GM23338 (cell line): ENCODE data around the gene PDLIM5. TPM values are rescaled to one million over a fixed set of nuclear protein-coding genes. Genes with fewer than 3 reads are reported as not detected.

ENCODE experiments used
- ATAC-seq: fragments of 200-7000 bp; cut with Tn5 transposase; 3 replicates; pipeline ENCODE4 v1.9.1; 2020
- DNase-seq: peaks from one replicate; pipeline ENCODE4 v3.0.0-alpha.2; 2015; ENCODE audit warnings: low spot score
- H2AFZ ChIP-seq: fragments of 200-600 bp; sonication (generic); 2 replicates; pipeline ENCODE4 v1.8.0; 2016; ENCODE audit warnings: antibody characterized with exemption, mild to moderate bottlenecking, moderate library complexity
- H3F3A ChIP-seq: fragments of 200-600 bp; sonication (generic); replicated peaks from 2 replicates; pipeline ENCODE4 v1.8.0; 2017; ENCODE audit warnings: antibody characterized with exemption, mixed run types, low read depth
- H3K27ac ChIP-seq: fragments of 200-600 bp; sonication (generic); 2 replicates; pipeline ENCODE4 v1.6.1; 2016; ENCODE audit warnings: low read depth
- H3K27me3 ChIP-seq: fragments of 200-600 bp; sonication (generic); 2 replicates; pipeline ENCODE4 v1.8.0; 2016; ENCODE audit warnings: mild to moderate bottlenecking, mixed run types, moderate library complexity; ENCODE audit not compliant: insufficient read depth
- H3K36me3 ChIP-seq: fragments of 200-600 bp; sonication (generic); 2 replicates; pipeline ENCODE4 v1.8.0; 2016; ENCODE audit warnings: mild to moderate bottlenecking; ENCODE audit not compliant: insufficient read depth
- H3K4me1 ChIP-seq: fragments of 200-600 bp; sonication (generic); 2 replicates; pipeline ENCODE4 v1.8.0; 2016; ENCODE audit warnings: mild to moderate bottlenecking, moderate library complexity; ENCODE audit not compliant: insufficient read depth
- H3K4me2 ChIP-seq: fragments of 200-600 bp; sonication (generic); 2 replicates; pipeline ENCODE4 v1.7.1; 2017; ENCODE audit warnings: mixed run types
- H3K4me3 ChIP-seq: fragments of 200-600 bp; sonication (generic); 2 replicates; pipeline ENCODE4 v1.6.1; 2016; ENCODE audit warnings: mixed run types
- H3K79me2 ChIP-seq: fragments of 200-600 bp; sonication (generic); replicated peaks from 2 replicates; pipeline ENCODE4 v1.8.0; 2017; ENCODE audit warnings: mild to moderate bottlenecking; ENCODE audit not compliant: insufficient read depth
- H3K9me2 ChIP-seq: fragments of 200-600 bp; sonication (generic); 2 replicates; pipeline ENCODE4 v1.8.0; 2017; ENCODE audit not compliant: insufficient read depth
- H4K20me1 ChIP-seq: fragments of 200-600 bp; sonication (generic); replicated peaks from 2 replicates; pipeline ENCODE4 v1.8.0; 2017; ENCODE audit warnings: mild to moderate bottlenecking; ENCODE audit not compliant: insufficient read depth
- H3K27ac Mint-ChIP-seq: 2 replicates; pipeline ENCODE4 v1.8.0; 2020; ENCODE audit warnings: inconsistent platforms, mild to moderate bottlenecking, moderate library complexity, mixed read lengths
- H3K27me3 Mint-ChIP-seq: 3 replicates; pipeline ENCODE4 v1.8.0; 2022; ENCODE audit warnings: low read depth, mild to moderate bottlenecking, moderate library complexity, mixed read lengths, inconsistent platforms; ENCODE audit not compliant: insufficient read depth, poor library complexity
- H3K36me3 Mint-ChIP-seq: 3 replicates; pipeline ENCODE4 v1.8.0; 2021; ENCODE audit warnings: low read depth, mild to moderate bottlenecking, inconsistent platforms, moderate library complexity, mixed read lengths
- H3K4me1 Mint-ChIP-seq: 3 replicates; pipeline ENCODE4 v1.8.0; 2020; ENCODE audit warnings: mild to moderate bottlenecking, inconsistent platforms, mixed read lengths
- H3K4me3 Mint-ChIP-seq: 3 replicates; pipeline ENCODE4 v1.8.0; 2021; ENCODE audit warnings: moderate library complexity, mild to moderate bottlenecking, inconsistent platforms, mixed read lengths
- H3K9me3 Mint-ChIP-seq: 3 replicates; pipeline ENCODE4 v1.8.0; 2020; ENCODE audit warnings: moderate library complexity, mild to moderate bottlenecking, inconsistent platforms, mixed read lengths
- CREB1 ChIP-seq: fragments of 250-450 bp; sonication (Bioruptor Pico); IDR thresholded peaks from 2 replicates; pipeline ENCODE4 v1.5.0; 2020; ENCODE audit warnings: low read depth, mild to moderate bottlenecking, moderate library complexity
- CTCF ChIP-seq, 2 experiments: fragments of 200-600 bp in 1 of 2; sonication (generic) in 1 of 2; conservative IDR thresholded peaks; 2 replicates each; pipeline versions ENCODE4 v1.5.1 to v1.6.1; 2016 to 2017; ENCODE audit warnings: antibody characterized with exemption in 2 of 2, low read depth in 2 of 2, mild to moderate bottlenecking in 2 of 2, moderate library complexity in 1 of 2
- EZH2 ChIP-seq: fragments of 200-600 bp; sonication (generic); IDR thresholded peaks from one replicate; pipeline ENCODE4 v1.8.0; 2017; ENCODE audit warnings: antibody characterized with exemption, mild to moderate bottlenecking, low read depth; ENCODE audit not compliant: unreplicated experiment
- EZH2phosphoT487 ChIP-seq: fragments of 200-600 bp; sonication (generic); IDR thresholded peaks from one replicate; pipeline ENCODE4 v1.8.1; 2018; ENCODE audit warnings: antibody characterized with exemption; ENCODE audit not compliant: unreplicated experiment
- JUNB ChIP-seq: IDR thresholded peaks from one replicate; pipeline ENCODE4 v1.6.1; 2016; ENCODE audit warnings: antibody characterized with exemption; ENCODE audit not compliant: unreplicated experiment
- NANOG ChIP-seq: IDR thresholded peaks from 2 replicates; pipeline ENCODE4 v1.6.1; 2016; ENCODE audit warnings: antibody characterized with exemption, borderline replicate concordance
- POLR2AphosphoS5 ChIP-seq: IDR thresholded peaks from 2 replicates; pipeline ENCODE4 v1.6.1; 2016; ENCODE audit warnings: antibody characterized with exemption, low read depth
- STAT1 ChIP-seq: IDR thresholded peaks from one replicate; pipeline ENCODE4 v1.6.1; 2016; ENCODE audit warnings: antibody characterized with exemption; ENCODE audit not compliant: unreplicated experiment
- ZNF114 ChIP-seq: fragments of 250-450 bp; sonication (Bioruptor Pico); IDR thresholded peaks from 2 replicates; pipeline ENCODE4 v1.5.0; 2020; ENCODE audit warnings: mild to moderate bottlenecking, moderate library complexity
- ZNF331 ChIP-seq: fragments of 250-450 bp; sonication (Bioruptor Pico); IDR thresholded peaks from 2 replicates; pipeline ENCODE4 v1.5.0; 2020; ENCODE audit warnings: low read depth, mild to moderate bottlenecking, moderate library complexity
- polyA plus RNA-seq: library from polyadenylated mRNA; unstranded; fragments of >200 nt; fragmentation: Nextera tagmentation; extraction: Ambion mirVana; gene quantifications from 2 replicates; pipeline ENCODE4 v1.2.1, GENCODE V29; 2016
- total RNA-seq: library from RNA; depleted of rRNA; stranded (reverse); fragments of >200 nt; shearing (Covaris generic); gene quantifications from 2 replicates; pipeline ENCODE4 v1.2.3, GENCODE V29; 2014
- TF ChIP-seq, protein P1 (sequence below): IDR thresholded peaks from one replicate; pipeline ENCODE4 v1.6.1; 2018; ENCODE audit warnings: antibody characterized with exemption; ENCODE audit not compliant: unreplicated experiment
- TF ChIP-seq, protein P2 (sequence below): fragments of 250-450 bp; sonication (Bioruptor Pico); IDR thresholded peaks from 2 replicates; pipeline ENCODE4 v1.5.0; 2020; ENCODE audit warnings: mild to moderate bottlenecking, moderate library complexity
- TF ChIP-seq, protein P3 (sequence below): IDR thresholded peaks from 2 replicates; pipeline ENCODE4 v1.6.1; 2016; ENCODE audit warnings: antibody characterized with exemption

PDLIM5 gene
- total and polyA plus RNA-seq, 2 experiments from 2014 or later: 45.2 to 53.0 TPM

DNA sequence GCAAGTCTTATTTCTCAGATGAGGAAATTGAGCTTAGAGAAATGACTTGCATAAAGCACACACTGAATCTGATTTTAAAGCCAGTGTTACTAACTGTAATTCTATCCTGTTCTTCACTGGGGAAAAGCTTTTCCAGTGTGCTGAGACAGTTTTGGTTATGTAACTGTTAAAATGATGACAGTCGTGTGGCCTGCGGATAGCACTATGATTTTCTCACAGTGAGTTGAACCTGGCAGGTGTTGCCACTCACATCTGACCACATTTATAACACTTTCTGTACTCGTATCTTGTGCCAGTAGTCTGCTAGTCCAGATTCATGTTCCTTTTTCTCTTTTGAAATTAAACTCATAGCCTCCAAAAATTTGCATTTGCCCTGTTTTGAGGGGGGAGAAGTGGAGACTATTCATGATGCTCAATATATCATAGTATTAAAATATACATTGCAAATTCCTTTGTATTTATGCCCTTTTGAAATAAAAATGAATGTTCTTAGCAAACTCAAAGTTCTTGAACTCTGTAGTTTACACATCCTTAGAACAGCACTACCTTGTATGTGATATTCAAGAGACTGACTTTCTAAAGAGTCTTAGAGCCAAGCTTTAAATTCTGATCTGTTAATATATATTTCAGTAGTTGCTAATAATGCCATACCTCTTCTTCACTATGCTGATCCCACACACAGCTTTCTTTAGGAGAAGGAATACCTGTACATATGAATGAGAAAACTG, 132.3 kb downstream of the PDLIM5 start:
- no peak for DNase-seq
- no peaks in the 10 kb centered on the region for H3K27me3 ChIP-seq
- no peaks in the 10 kb centered on the region for H3K4me1 ChIP-seq
- Mint-ChIP-seq H3K27me3 (no peaks in the 10 kb centered on the region), H3K36me3 (peaks cover 3% of the 10 kb centered on the region; the same call in 1 of the 3 replicates), H3K4me1 (peaks cover 5% of the 10 kb centered on the region; the same call in 1 of the 3 replicates), H3K27ac (no peak overlapping the region), H3K9me3 (no peaks in the 10 kb centered on the region), H3K4me3 (no peak overlapping the region)
- no peaks in the 10 kb centered on the region for H4K20me1 ChIP-seq
- no peak overlapping the region for H3K27ac ChIP-seq
- no peaks in the 10 kb centered on the region for H3K9me2 ChIP-seq
- H3K36me3 ChIP-seq: no peaks in the 10 kb centered on the region
- ATAC-seq: no peak
- no peak overlapping the region for H2AFZ ChIP-seq
- H3K4me3 ChIP-seq: no peak overlapping the region
- H3K79me2 ChIP-seq: no peaks in the 10 kb centered on the region
- H3K4me2 ChIP-seq: no peak overlapping the region
- no peaks in the 10 kb centered on the region for H3F3A ChIP-seq
- no peak for TF ChIP-seq ZNF114 (CRISPR knock-in tag)
- TF ChIP-seq, protein P1, sequence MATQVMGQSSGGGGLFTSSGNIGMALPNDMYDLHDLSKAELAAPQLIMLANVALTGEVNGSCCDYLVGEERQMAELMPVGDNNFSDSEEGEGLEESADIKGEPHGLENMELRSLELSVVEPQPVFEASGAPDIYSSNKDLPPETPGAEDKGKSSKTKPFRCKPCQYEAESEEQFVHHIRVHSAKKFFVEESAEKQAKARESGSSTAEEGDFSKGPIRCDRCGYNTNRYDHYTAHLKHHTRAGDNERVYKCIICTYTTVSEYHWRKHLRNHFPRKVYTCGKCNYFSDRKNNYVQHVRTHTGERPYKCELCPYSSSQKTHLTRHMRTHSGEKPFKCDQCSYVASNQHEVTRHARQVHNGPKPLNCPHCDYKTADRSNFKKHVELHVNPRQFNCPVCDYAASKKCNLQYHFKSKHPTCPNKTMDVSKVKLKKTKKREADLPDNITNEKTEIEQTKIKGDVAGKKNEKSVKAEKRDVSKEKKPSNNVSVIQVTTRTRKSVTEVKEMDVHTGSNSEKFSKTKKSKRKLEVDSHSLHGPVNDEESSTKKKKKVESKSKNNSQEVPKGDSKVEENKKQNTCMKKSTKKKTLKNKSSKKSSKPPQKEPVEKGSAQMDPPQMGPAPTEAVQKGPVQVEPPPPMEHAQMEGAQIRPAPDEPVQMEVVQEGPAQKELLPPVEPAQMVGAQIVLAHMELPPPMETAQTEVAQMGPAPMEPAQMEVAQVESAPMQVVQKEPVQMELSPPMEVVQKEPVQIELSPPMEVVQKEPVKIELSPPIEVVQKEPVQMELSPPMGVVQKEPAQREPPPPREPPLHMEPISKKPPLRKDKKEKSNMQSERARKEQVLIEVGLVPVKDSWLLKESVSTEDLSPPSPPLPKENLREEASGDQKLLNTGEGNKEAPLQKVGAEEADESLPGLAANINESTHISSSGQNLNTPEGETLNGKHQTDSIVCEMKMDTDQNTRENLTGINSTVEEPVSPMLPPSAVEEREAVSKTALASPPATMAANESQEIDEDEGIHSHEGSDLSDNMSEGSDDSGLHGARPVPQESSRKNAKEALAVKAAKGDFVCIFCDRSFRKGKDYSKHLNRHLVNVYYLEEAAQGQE: no peak
- TF ChIP-seq, protein P2, sequence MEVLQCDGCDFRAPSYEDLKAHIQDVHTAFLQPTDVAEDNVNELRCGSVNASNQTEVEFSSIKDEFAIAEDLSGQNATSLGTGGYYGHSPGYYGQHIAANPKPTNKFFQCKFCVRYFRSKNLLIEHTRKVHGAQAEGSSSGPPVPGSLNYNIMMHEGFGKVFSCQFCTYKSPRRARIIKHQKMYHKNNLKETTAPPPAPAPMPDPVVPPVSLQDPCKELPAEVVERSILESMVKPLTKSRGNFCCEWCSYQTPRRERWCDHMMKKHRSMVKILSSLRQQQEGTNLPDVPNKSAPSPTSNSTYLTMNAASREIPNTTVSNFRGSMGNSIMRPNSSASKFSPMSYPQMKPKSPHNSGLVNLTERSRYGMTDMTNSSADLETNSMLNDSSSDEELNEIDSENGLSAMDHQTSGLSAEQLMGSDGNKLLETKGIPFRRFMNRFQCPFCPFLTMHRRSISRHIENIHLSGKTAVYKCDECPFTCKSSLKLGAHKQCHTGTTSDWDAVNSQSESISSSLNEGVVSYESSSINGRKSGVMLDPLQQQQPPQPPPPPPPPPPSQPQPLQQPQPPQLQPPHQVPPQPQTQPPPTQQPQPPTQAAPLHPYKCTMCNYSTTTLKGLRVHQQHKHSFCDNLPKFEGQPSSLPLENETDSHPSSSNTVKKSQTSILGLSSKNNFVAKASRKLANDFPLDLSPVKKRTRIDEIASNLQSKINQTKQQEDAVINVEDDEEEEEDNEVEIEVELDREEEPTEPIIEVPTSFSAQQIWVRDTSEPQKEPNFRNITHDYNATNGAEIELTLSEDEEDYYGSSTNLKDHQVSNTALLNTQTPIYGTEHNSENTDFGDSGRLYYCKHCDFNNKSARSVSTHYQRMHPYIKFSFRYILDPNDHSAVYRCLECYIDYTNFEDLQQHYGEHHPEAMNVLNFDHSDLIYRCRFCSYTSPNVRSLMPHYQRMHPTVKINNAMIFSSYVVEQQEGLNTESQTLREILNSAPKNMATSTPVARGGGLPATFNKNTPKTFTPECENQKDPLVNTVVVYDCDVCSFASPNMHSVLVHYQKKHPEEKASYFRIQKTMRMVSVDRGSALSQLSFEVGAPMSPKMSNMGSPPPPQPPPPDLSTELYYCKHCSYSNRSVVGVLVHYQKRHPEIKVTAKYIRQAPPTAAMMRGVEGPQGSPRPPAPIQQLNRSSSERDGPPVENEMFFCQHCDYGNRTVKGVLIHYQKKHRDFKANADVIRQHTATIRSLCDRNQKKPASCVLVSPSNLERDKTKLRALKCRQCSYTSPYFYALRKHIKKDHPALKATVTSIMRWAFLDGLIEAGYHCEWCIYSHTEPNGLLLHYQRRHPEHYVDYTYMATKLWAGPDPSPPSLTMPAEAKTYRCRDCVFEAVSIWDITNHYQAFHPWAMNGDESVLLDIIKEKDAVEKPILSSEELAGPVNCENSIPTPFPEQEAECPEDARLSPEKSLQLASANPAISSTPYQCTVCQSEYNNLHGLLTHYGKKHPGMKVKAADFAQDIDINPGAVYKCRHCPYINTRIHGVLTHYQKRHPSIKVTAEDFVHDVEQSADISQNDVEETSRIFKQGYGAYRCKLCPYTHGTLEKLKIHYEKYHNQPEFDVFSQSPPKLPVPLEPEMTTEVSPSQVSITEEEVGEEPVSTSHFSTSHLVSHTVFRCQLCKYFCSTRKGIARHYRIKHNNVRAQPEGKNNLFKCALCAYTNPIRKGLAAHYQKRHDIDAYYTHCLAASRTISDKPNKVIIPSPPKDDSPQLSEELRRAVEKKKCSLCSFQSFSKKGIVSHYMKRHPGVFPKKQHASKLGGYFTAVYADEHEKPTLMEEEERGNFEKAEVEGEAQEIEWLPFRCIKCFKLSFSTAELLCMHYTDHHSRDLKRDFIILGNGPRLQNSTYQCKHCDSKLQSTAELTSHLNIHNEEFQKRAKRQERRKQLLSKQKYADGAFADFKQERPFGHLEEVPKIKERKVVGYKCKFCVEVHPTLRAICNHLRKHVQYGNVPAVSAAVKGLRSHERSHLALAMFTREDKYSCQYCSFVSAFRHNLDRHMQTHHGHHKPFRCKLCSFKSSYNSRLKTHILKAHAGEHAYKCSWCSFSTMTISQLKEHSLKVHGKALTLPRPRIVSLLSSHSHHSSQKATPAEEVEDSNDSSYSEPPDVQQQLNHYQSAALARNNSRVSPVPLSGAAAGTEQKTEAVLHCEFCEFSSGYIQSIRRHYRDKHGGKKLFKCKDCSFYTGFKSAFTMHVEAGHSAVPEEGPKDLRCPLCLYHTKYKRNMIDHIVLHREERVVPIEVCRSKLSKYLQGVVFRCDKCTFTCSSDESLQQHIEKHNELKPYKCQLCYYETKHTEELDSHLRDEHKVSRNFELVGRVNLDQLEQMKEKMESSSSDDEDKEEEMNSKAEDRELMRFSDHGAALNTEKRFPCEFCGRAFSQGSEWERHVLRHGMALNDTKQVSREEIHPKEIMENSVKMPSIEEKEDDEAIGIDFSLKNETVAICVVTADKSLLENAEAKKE (CRISPR knock-in tag): no peak
- no peak for TF ChIP-seq JUNB
- no peak for TF ChIP-seq ZNF331
- no peak for TF ChIP-seq STAT1
- TF ChIP-seq EZH2: no peak
- no peak for TF ChIP-seq CTCF (conservative IDR thresholded peaks at IDR 0.05; ENCODE audit: low read depth in 2 of 2)
- TF ChIP-seq, protein P3, sequence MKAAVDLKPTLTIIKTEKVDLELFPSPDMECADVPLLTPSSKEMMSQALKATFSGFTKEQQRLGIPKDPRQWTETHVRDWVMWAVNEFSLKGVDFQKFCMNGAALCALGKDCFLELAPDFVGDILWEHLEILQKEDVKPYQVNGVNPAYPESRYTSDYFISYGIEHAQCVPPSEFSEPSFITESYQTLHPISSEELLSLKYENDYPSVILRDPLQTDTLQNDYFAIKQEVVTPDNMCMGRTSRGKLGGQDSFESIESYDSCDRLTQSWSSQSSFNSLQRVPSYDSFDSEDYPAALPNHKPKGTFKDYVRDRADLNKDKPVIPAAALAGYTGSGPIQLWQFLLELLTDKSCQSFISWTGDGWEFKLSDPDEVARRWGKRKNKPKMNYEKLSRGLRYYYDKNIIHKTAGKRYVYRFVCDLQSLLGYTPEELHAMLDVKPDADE: no peak
- no peak for TF ChIP-seq CREB1
- TF ChIP-seq NANOG: no peak
- no peak for TF ChIP-seq POLR2AphosphoS5
- no peak for TF ChIP-seq EZH2phosphoT487
